ENCODE data around the gene PLEKHG3.

PLEKHG3 gene

DNA sequence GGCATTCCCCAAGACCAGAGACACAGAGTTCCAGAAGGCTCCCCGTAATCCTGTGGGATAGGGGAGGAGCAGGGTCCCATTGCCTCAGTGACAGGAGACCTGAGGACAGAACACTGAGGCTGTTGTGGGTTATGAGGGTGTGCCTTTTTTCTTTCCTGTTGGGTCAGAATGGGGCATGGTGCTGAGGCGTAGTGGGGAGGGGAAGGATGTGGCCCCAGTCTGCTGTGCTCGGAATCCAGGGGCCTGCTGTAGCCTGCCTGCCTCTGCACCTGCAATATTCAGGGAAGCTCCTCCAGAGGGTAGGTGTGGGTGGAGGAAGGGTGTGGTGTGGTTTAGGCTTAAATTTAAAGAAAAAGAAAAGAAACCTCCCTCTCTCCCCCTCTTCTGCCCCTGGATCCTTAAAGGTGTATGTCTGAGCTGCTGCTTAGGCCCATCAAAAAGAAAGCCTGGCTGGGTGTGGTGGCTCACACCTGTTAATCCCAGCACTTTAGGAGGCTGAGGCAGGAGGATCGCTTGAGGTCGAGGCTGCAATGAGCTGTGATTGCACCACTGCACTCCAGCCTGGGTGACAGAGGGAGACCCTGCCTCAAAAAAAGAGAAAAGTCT, 18.7 kb downstream of the PLEKHG3 start:
- Histone ChIP-seq H3K9me3 (ENCODE audit: control insufficient read depth, low read length) (no peaks in the 10 kb centered on the region), H3K9ac (no peak overlapping the region), H3K4me3 (ENCODE audit: low read depth, low read length) (no peak overlapping the region), H2AFZ (no peak overlapping the region), H3K4me1 (peaks cover 28% of the 10 kb centered on the region), H3K36me3 (ENCODE audit: control insufficient read depth, insufficient read depth, low read length) (no peaks in the 10 kb centered on the region), H3K27ac (no peak overlapping the region), H3K27me3 (ENCODE audit: control insufficient read depth, insufficient read depth, low read length) (no peaks in the 10 kb centered on the region), H3K4me2 (ENCODE audit: low read length) (no peak overlapping the region), H3K79me2 (peaks cover 85% of the 10 kb centered on the region)
- TF ChIP-seq, protein P1, sequence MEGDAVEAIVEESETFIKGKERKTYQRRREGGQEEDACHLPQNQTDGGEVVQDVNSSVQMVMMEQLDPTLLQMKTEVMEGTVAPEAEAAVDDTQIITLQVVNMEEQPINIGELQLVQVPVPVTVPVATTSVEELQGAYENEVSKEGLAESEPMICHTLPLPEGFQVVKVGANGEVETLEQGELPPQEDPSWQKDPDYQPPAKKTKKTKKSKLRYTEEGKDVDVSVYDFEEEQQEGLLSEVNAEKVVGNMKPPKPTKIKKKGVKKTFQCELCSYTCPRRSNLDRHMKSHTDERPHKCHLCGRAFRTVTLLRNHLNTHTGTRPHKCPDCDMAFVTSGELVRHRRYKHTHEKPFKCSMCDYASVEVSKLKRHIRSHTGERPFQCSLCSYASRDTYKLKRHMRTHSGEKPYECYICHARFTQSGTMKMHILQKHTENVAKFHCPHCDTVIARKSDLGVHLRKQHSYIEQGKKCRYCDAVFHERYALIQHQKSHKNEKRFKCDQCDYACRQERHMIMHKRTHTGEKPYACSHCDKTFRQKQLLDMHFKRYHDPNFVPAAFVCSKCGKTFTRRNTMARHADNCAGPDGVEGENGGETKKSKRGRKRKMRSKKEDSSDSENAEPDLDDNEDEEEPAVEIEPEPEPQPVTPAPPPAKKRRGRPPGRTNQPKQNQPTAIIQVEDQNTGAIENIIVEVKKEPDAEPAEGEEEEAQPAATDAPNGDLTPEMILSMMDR (IDR thresholded peaks at IDR 0.05) = no peak

DNA sequence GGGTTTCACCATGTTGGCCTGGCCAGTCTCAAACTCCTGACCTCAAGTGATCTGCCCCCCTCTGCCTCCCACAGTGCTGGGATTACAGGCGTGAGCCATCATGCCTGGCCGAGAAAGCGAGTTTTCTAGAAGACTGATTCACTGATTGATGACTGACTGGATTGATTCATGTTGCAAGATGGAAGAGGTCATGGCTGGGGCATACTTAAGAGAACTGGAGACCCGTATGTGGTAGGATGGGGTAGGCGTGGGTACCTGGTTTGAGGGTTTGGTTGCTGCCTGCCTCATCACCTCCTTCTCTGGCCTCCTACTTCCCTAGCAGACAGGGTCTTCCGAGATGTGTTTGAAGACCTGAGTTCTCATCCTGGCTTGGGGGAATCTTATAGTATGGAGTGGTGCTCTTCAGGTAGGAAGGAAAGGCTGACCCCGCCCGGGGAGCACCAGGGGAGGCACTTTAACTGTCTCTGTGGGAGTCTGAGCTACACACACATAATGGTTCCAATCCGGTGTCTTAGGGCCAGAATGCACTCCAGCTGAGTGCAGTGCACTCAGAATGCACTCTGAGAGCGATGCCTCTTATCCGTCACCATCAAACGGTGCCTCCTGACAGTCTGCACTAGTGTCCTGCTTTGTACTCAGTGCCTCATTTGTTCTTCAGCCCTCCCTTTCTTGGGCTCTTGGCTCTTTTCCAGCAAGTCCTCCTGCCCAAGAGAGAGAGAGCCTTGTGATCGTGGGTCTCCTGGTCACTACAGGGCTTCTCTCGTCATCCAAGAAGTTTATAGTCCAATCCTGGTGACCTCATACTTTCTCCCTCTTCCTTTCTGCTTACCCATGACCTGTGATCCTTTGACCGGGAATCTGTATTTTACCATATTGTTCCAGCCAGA, 19.7 kb downstream of the PLEKHG3 start:
- Histone ChIP-seq H2AFZ (no peak overlapping the region), H3K4me2 (ENCODE audit: low read length) (no peak overlapping the region), H3K4me3 (ENCODE audit: low read depth, low read length) (no peak overlapping the region), H3K9me3 (ENCODE audit: control insufficient read depth, low read length) (no peaks in the 10 kb centered on the region), H3K9ac (no peak overlapping the region), H3K79me2 (peaks cover 79% of the 10 kb centered on the region), H3K27ac (no peak overlapping the region), H3K27me3 (ENCODE audit: control insufficient read depth, insufficient read depth, low read length) (no peaks in the 10 kb centered on the region), H3K4me1 (peaks cover 22% of the 10 kb centered on the region), H3K36me3 (ENCODE audit: control insufficient read depth, insufficient read depth, low read length) (no peaks in the 10 kb centered on the region)
- TF ChIP-seq, protein P1 (IDR thresholded peaks at IDR 0.05) = no peak

DNA sequence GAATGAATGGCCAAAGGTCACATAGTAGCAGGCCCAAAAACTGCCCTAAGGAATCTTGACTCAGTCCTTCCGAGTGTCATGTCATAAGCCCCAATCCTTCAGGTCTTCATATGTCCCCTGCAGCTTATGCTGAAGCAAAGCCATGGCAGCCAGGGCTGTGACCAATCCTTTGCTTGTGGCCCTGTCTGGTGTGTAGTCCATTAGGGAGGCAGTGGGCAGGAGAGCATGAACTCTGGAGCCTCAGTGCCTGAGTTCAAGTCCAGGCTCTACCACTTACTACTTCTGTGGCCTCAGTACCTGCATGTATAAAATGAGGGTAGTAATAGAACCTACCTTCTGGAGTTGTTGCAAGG, 20.3 kb downstream of the PLEKHG3 start:
- no peak overlapping the region for H3K4me3 ChIP-seq (ENCODE audit: low read depth, low read length)
- H3K9me3 ChIP-seq (ENCODE audit: control insufficient read depth, low read length) = no peaks in the 10 kb centered on the region
- no peaks in the 10 kb centered on the region for H3K27me3 ChIP-seq (ENCODE audit: control insufficient read depth, insufficient read depth, low read length)
- TF ChIP-seq, protein P1 (IDR thresholded peaks at IDR 0.05) = no peak
- H3K27ac ChIP-seq = no peak overlapping the region
- H3K9ac ChIP-seq = no peak overlapping the region
- H3K79me2 ChIP-seq = peaks cover 76% of the 10 kb centered on the region
- no peaks in the 10 kb centered on the region for H3K36me3 ChIP-seq (ENCODE audit: control insufficient read depth, insufficient read depth, low read length)
- no peak overlapping the region for H3K4me2 ChIP-seq (ENCODE audit: low read length)
- peaks cover 22% of the 10 kb centered on the region for H3K4me1 ChIP-seq
- H2AFZ ChIP-seq = no peak overlapping the region

DNA sequence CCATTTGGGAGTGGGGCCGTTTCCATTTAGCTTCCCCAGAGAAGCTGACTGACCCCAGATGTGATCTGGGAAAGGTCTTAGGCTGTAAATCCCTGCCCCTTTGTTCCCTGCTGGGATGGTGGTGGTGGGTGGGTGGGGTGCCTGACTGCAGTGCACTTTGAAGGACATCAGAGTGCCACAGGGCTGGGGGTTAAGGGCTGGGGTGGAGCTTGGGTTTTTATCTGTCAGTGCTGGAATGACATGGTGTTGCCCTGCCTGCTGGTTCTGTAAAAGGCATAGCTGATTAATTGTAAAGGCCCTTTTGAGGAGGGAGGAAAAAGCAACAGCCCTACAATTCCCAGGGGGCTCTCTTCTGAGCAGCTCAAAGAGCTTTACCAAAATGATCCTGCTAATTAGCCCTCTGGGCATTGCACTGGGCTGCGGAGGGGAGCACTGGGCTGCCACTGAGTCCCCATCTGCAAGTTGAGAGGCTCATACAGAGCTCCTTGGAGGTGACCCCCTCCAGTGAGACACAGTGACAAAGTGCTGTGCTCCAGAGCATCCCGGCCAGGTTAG, 21.1 kb downstream of the PLEKHG3 start:
- Histone ChIP-seq H3K36me3 (ENCODE audit: control insufficient read depth, insufficient read depth, low read length) (no peaks in the 10 kb centered on the region), H3K4me1 (peaks cover 17% of the 10 kb centered on the region), H3K79me2 (peaks cover 68% of the 10 kb centered on the region), H3K9me3 (ENCODE audit: control insufficient read depth, low read length) (no peaks in the 10 kb centered on the region), H2AFZ (no peak overlapping the region), H3K27me3 (ENCODE audit: control insufficient read depth, insufficient read depth, low read length) (no peaks in the 10 kb centered on the region), H3K4me2 (ENCODE audit: low read length) (no peak overlapping the region), H3K4me3 (ENCODE audit: low read depth, low read length) (no peak overlapping the region), H3K9ac (no peak overlapping the region), H3K27ac (no peak overlapping the region)
- TF ChIP-seq, protein P1 (IDR thresholded peaks at IDR 0.05) = no peak

Measured in parathyroid adenoma (tissue), 2 donors.